Endothelial cell (in vitro differentiated cells): Measurements from ENCODE around the gene CEP57. TPM values are rescaled to one million over a fixed set of nuclear protein-coding genes. Genes with fewer than 3 reads are reported as not detected.
A peak's percentile ranks its signal among the peaks of the same experiment; 100 is the strongest.

Source experiments
- DNase-seq: peaks from one replicate; pipeline ENCODE4 v3.0.0; 2021; ENCODE audit warnings: low spot score
- H3K27ac Mint-ChIP-seq: one replicate; pipeline ENCODE4 v1.8.0; 2021; ENCODE audit warnings: mixed read lengths, inconsistent platforms; ENCODE audit not compliant: unreplicated experiment
- H3K27me3 Mint-ChIP-seq: one replicate; pipeline ENCODE4 v1.8.0; 2021; ENCODE audit warnings: mild to moderate bottlenecking, moderate library complexity, mixed read lengths, inconsistent platforms; ENCODE audit not compliant: unreplicated experiment
- H3K36me3 Mint-ChIP-seq: one replicate; pipeline ENCODE4 v1.8.0; 2021; ENCODE audit warnings: mild to moderate bottlenecking, low read depth, mixed read lengths, inconsistent platforms; ENCODE audit not compliant: unreplicated experiment
- H3K4me1 Mint-ChIP-seq: one replicate; pipeline ENCODE4 v1.8.0; 2021; ENCODE audit warnings: mild to moderate bottlenecking, mixed read lengths, inconsistent platforms; ENCODE audit not compliant: unreplicated experiment
- H3K4me3 Mint-ChIP-seq: one replicate; pipeline ENCODE4 v1.8.0; 2021; ENCODE audit warnings: mild to moderate bottlenecking, mixed read lengths, inconsistent platforms; ENCODE audit not compliant: unreplicated experiment
- H3K9me3 Mint-ChIP-seq: one replicate; pipeline ENCODE4 v1.8.0; 2021; ENCODE audit warnings: mixed read lengths, inconsistent platforms; ENCODE audit not compliant: unreplicated experiment
- total RNA-seq: library from RNA; stranded (reverse); fragmentation: NEBNext Ultra II Directional; extraction: Animal tissue kit (Norgen Biotek cat#: 25700); gene quantifications from one replicate; pipeline ENCODE4 v1.2.1, GENCODE V29; 2021; ENCODE audit not compliant: unreplicated experiment
- TF ChIP-seq, protein P1 (sequence below): fragments of 200-600 bp; sonication (generic); IDR thresholded peaks from one replicate; pipeline ENCODE4 v1.5.0; 2021; ENCODE audit warnings: antibody characterized with exemption; ENCODE audit not compliant: unreplicated experiment

CEP57 gene
- total RNA-seq, 1 donor from 2014 or later, result 51.4 TPM

DNA sequence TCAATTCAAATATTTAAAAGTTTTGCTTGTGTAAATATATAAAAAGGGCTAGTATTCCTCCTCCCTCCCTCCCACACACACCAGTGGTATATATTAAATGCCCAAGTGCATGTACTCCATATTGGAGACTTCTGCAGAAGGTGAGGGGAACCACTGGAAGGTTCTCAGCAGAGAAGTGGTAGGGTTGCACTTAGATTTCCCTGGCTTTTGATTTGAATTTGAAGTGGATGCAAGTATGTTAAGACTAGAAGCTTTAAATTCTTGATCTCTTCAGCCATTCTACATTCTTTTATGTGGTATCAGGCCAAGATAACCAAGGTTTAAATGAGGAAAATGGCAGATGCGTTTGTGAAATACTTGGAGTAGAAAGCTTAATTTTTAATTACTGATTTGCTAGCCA, 43.1 kb downstream of the CEP57 start:
- TF ChIP-seq, protein P1, sequence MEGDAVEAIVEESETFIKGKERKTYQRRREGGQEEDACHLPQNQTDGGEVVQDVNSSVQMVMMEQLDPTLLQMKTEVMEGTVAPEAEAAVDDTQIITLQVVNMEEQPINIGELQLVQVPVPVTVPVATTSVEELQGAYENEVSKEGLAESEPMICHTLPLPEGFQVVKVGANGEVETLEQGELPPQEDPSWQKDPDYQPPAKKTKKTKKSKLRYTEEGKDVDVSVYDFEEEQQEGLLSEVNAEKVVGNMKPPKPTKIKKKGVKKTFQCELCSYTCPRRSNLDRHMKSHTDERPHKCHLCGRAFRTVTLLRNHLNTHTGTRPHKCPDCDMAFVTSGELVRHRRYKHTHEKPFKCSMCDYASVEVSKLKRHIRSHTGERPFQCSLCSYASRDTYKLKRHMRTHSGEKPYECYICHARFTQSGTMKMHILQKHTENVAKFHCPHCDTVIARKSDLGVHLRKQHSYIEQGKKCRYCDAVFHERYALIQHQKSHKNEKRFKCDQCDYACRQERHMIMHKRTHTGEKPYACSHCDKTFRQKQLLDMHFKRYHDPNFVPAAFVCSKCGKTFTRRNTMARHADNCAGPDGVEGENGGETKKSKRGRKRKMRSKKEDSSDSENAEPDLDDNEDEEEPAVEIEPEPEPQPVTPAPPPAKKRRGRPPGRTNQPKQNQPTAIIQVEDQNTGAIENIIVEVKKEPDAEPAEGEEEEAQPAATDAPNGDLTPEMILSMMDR, result no peak
- Mint-ChIP-seq H3K27ac (no peak overlapping the region), H3K36me3 (peaks cover 17% of the 10 kb centered on the region)

DNA sequence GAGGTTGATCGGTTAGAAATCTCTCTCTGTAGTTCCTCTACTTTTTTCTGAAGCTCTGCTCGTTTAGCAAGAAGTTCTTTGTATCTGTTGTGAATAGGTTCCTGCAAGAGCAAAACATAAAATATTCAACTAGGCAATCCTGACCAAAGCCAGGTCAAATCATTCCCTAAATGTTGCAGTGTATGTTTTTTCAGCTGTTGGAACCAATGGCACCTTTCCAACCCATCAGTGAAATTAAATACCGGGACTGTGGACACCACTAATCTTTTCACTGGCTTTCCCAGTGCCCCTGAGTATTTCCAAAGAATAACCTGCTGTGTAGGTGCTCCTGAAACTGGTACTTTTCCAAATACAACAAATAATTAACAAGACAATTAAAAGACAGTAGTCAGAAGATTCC, 45.1 kb downstream of the CEP57 start:
- H3K27me3 Mint-ChIP-seq, result no peaks in the 10 kb centered on the region
- no peak overlapping the region for H3K4me3 Mint-ChIP-seq
- no peaks in the 10 kb centered on the region for H3K4me1 Mint-ChIP-seq
- no peak overlapping the region for H3K27ac Mint-ChIP-seq
- TF ChIP-seq, protein P1, result no peak
- peaks cover 12% of the 10 kb centered on the region for H3K36me3 Mint-ChIP-seq
- no peak for DNase-seq
- H3K9me3 Mint-ChIP-seq, result no peaks in the 10 kb centered on the region

More for the DNA sequence above, 43.1 kb downstream of the CEP57 start:
- Mint-ChIP-seq H3K4me3 (no peak overlapping the region), H3K4me1 (no peaks in the 10 kb centered on the region), H3K27me3 (no peaks in the 10 kb centered on the region), H3K9me3 (no peaks in the 10 kb centered on the region)
- DNase-seq, result no peak

DNA sequence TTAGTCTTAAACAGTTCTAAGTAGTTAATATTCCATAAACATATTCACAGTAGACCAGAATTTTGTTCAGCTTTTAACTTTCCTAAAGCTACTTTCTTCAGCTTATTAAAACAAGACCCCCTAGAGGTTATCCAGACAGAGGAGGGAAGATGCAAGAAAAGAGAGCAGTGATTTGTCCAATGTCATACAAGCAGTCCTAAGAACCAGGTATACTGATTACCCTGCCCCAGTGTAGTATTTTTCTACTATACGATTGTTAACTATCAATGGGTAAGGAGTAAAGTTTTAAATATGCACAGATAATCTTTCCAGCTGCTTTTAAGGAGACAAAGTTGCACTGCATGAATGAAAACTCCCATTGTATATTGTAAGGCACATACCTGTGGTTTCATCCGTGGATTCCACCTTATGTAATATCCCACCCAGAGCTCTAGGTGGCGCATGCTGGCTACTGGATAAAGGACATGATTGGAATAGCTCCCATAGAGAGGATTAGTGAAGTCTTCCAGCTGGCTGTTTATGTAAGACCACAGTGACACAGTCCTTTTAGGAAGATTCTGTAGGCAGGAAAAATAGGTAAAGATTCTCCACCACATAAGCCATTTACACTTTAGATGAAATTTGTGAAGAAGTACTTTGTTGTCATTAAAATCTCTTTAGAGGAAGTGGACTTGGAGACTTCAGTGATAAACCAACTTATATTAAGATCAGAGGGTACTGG, 45.6 kb downstream of the CEP57 start:
- Mint-ChIP-seq H3K9me3 (no peaks in the 10 kb centered on the region), H3K27me3 (no peaks in the 10 kb centered on the region), H3K36me3 (peaks cover 9% of the 10 kb centered on the region), H3K27ac (peak overlapping the region; percentile 43), H3K4me3 (no peak overlapping the region), H3K4me1 (no peaks in the 10 kb centered on the region)
- peak; percentile 70 for DNase-seq
- TF ChIP-seq, protein P1, result peak; percentile 84

DNA sequence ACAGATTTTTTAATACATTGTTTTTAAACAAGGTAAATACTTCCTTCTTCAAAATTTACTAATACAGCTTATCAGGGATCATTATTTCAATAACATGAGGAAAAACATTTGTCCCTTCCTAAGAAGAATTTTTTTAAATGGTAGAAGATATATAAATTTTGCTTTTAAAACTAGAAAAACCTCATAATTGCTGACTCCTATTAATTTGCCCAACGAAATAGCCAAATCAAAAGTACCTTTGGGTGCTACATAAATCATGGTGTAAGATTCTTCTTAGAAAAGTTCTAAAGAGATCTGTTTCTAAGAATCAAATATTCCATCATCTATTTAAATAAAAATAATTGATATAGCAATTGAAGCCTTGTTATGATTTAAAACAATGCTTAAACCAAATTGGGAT, 54.9 kb downstream of the CEP57 start:
- no peak overlapping the region for H3K4me3 Mint-ChIP-seq
- no peaks in the 10 kb centered on the region for H3K4me1 Mint-ChIP-seq
- DNase-seq, result no peak
- no peaks in the 10 kb centered on the region for H3K9me3 Mint-ChIP-seq
- peaks cover 6% of the 10 kb centered on the region for H3K36me3 Mint-ChIP-seq
- H3K27ac Mint-ChIP-seq, result no peak overlapping the region
- H3K27me3 Mint-ChIP-seq, result no peaks in the 10 kb centered on the region
- TF ChIP-seq, protein P1, result no peak

DNA sequence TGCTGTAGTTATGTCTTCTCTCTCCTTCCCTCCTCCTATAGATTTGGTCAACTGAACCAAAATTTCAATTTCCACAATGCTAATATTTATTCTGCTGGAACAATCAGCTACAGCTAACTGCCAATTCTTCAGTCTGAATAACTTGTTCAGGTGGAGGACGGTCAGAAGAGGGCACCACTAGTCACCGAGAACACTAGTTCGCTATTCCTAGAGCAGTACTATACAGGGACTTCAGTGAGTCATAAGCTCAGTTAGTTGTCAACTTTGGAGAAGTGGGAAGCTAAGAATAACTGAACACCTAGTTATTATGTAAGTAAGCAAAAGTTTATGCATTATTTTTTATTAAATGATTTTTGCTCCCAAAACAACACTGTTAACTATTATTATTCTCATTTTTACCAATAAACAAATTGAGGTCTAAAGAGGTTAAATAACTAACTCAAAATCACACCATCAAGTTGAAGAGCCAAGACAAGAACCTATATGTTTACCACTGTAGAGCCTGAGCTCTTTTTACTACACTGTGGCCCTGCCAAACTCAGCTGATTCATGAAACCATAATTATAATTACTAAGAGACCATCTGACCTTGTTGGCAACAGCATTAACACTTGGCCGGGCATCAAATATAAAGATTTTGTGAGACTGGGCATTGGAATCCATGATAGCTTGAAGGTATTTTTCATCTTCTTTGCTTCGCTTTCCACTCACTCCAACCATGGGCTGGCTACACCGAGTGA, 59.0 kb downstream of the CEP57 start:
- TF ChIP-seq, protein P1, result no peak
- H3K9me3 Mint-ChIP-seq, result no peaks in the 10 kb centered on the region
- DNase-seq, result peak; percentile 53
- H3K4me3 Mint-ChIP-seq, result no peak overlapping the region
- H3K4me1 Mint-ChIP-seq, result no peaks in the 10 kb centered on the region
- peaks cover 12% of the 10 kb centered on the region for H3K36me3 Mint-ChIP-seq
- H3K27me3 Mint-ChIP-seq, result no peaks in the 10 kb centered on the region
- no peak overlapping the region for H3K27ac Mint-ChIP-seq
